ENCODE data around the gene RHO. TPM values are rescaled to one million over a fixed set of nuclear protein-coding genes. Genes with fewer than 3 reads are reported as not detected.

RHO gene
- total and polyA plus RNA-seq, 2 experiments from 2014 or later, result 0.19 TPM; not detected in 1

DNA sequence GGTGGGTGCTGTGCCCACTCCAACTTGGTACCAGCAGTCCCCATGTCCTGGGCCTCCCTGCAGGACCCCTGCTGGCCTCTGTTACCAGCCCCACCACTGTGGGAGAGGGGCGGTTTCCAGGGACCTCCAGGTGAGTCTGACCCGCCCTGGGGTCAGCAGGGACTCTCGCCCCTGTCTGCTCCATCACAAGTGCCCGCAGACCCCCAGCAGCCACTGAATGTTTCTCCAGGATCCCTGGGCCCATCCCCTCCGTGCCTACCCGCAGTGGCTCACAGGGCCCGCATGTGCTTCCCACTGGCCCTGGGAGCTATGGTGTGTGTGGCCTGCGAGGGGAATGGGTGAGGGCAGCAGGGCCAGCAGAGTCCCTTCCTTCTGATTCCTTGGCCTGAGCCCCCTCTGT is 9.9 kb upstream of the RHO start:
- TF ChIP-seq, protein P1, sequence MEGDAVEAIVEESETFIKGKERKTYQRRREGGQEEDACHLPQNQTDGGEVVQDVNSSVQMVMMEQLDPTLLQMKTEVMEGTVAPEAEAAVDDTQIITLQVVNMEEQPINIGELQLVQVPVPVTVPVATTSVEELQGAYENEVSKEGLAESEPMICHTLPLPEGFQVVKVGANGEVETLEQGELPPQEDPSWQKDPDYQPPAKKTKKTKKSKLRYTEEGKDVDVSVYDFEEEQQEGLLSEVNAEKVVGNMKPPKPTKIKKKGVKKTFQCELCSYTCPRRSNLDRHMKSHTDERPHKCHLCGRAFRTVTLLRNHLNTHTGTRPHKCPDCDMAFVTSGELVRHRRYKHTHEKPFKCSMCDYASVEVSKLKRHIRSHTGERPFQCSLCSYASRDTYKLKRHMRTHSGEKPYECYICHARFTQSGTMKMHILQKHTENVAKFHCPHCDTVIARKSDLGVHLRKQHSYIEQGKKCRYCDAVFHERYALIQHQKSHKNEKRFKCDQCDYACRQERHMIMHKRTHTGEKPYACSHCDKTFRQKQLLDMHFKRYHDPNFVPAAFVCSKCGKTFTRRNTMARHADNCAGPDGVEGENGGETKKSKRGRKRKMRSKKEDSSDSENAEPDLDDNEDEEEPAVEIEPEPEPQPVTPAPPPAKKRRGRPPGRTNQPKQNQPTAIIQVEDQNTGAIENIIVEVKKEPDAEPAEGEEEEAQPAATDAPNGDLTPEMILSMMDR (IDR thresholded peaks at IDR 0.05; ENCODE audit: poor library complexity), result no peak
- no peak for TF ChIP-seq EZH2 (IDR thresholded peaks at IDR 0.05; ENCODE audit: borderline replicate concordance)
- no peak for TF ChIP-seq EZH2phosphoT487 (IDR thresholded peaks at IDR 0.05; ENCODE audit: low read depth, severe bottlenecking, unreplicated experiment)
- Histone ChIP-seq H3K4me2 (no peak overlapping the region), H2AFZ (no peak overlapping the region), H4K20me1 (ENCODE audit: insufficient read depth, poor library complexity, severe bottlenecking) (no peaks in the 10 kb centered on the region), H3K27ac (no peak overlapping the region), H3K9me2 (replicated peaks; ENCODE audit: insufficient read depth) (no peaks in the 10 kb centered on the region), H3K27me3 (no peaks in the 10 kb centered on the region), H3K36me3 (replicated peaks; ENCODE audit: insufficient read depth, low read depth) (no peaks in the 10 kb centered on the region), H3K4me1 (ENCODE audit: insufficient read depth) (no peaks in the 10 kb centered on the region), H3K79me2 (no peaks in the 10 kb centered on the region), H3K9me3 (ENCODE audit: low read depth) (no peaks in the 10 kb centered on the region), H3K4me3 (no peak overlapping the region)
- WGBS (ENCODE audit: low lambda C conversion rate, missing lambda C conversion rate), result 95% methylated on average over 8 of the region's 8 CpGs
- DNase-seq (ENCODE audit: low spot score), result no peak

DNA sequence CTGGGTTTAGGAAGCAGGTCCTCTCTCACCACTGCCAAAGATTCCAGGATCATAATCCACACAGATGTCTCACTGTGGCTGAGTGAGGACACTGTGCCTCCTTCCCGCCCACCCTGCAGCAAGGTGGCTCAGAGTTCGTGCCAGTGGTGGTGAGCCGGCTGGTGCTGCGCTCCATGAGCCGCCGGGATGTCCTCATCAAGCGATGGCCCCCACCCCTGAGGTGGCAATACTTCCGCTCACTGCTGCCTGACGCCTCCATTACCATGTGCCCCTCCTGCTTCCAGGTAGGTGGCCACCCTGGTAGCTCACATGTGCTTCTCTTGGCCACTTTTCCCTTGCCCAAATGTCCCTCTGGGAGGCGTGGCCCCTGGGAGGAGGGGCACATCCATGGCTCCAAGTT is 9.0 kb upstream of the RHO start:
- WGBS (ENCODE audit: low lambda C conversion rate, missing lambda C conversion rate), result 92% methylated on average over 10 of the region's 10 CpGs
- Histone ChIP-seq H3K79me2 (no peaks in the 10 kb centered on the region), H3K4me2 (no peak overlapping the region), H3K36me3 (replicated peaks; ENCODE audit: insufficient read depth, low read depth) (no peaks in the 10 kb centered on the region), H3K9me3 (ENCODE audit: low read depth) (no peaks in the 10 kb centered on the region), H3K9me2 (replicated peaks; ENCODE audit: insufficient read depth) (no peaks in the 10 kb centered on the region), H2AFZ (no peak overlapping the region), H4K20me1 (ENCODE audit: insufficient read depth, poor library complexity, severe bottlenecking) (no peaks in the 10 kb centered on the region), H3K4me1 (ENCODE audit: insufficient read depth) (no peaks in the 10 kb centered on the region), H3K27ac (no peak overlapping the region), H3K27me3 (no peaks in the 10 kb centered on the region), H3K4me3 (no peak overlapping the region)
- DNase-seq (ENCODE audit: low spot score), result no peak
- no peak for TF ChIP-seq EZH2 (IDR thresholded peaks at IDR 0.05; ENCODE audit: borderline replicate concordance)

DNA sequence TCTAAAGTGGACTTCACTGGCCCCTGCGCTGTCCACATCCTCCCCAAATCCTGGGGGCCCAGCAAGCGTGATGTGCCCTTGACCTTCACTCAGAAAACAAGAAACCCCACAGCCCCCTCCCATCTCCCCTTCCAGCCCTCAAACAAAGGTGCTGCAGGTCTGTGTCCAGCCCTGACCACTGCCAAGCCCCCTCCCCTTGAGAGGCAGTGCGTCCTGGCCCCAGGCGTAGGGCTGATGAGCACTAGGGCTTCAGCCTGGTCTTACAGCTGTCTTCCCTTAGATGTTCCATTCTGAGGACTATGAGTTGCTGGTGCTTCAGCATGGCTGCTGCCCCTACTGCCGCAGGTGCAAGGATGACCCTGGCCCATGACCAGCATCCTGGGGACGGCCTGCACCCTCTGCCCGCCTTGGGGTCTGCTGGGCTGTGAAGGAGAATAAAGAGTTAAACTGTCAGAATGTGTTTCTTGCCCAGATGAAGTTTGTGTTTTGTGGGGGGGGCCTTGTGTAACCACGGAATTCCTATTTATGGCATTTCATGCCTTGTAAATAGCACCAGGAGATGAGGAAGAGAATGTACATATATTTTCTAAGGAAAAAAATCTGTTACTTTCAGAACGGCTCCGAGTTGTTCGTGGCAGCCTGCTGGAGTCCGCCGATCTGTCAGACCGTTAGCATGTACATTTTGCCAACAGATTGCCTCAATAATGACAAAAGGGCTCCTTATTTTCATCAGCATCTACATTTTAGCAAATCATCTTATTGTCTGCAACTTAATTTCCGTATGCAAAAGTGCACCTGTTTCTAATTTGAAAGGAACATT is 8.3 kb upstream of the RHO start:
- TF ChIP-seq, protein P1 (IDR thresholded peaks at IDR 0.05; ENCODE audit: poor library complexity), result no peak
- no peak for TF ChIP-seq EZH2 (IDR thresholded peaks at IDR 0.05; ENCODE audit: borderline replicate concordance)
- TF ChIP-seq EZH2phosphoT487 (IDR thresholded peaks at IDR 0.05; ENCODE audit: low read depth, severe bottlenecking, unreplicated experiment), result no peak
- H3K4me3 ChIP-seq, result no peak overlapping the region
- H3K9me3 ChIP-seq (ENCODE audit: low read depth), result no peaks in the 10 kb centered on the region
- H4K20me1 ChIP-seq (ENCODE audit: insufficient read depth, poor library complexity, severe bottlenecking), result no peaks in the 10 kb centered on the region
- H3K9me2 ChIP-seq (replicated peaks; ENCODE audit: insufficient read depth), result no peaks in the 10 kb centered on the region
- no peaks in the 10 kb centered on the region for H3K79me2 ChIP-seq
- DNase-seq (ENCODE audit: low spot score), result no peak
- no peaks in the 10 kb centered on the region for H3K27me3 ChIP-seq
- 81% methylated on average over 15 of the region's 15 CpGs for WGBS (ENCODE audit: low lambda C conversion rate, missing lambda C conversion rate)
- no peaks in the 10 kb centered on the region for H3K36me3 ChIP-seq (replicated peaks; ENCODE audit: insufficient read depth, low read depth)
- H3K4me2 ChIP-seq, result no peak overlapping the region
- H3K4me1 ChIP-seq (ENCODE audit: insufficient read depth), result no peaks in the 10 kb centered on the region
- no peak overlapping the region for H2AFZ ChIP-seq
- no peak overlapping the region for H3K27ac ChIP-seq

- no peaks in the 10 kb centered on the region for H3K9me2 ChIP-seq (replicated peaks; ENCODE audit: insufficient read depth)
- H3K4me3 ChIP-seq, result no peak overlapping the region
- no peaks in the 10 kb centered on the region for H3K79me2 ChIP-seq
- H3K9me3 ChIP-seq (ENCODE audit: low read depth), result no peaks in the 10 kb centered on the region
- H2AFZ ChIP-seq, result no peak overlapping the region
- no peak for DNase-seq (ENCODE audit: low spot score)
- 87% methylated on average over 4 of the region's 4 CpGs for WGBS (ENCODE audit: low lambda C conversion rate, missing lambda C conversion rate)
- no peaks in the 10 kb centered on the region for H4K20me1 ChIP-seq (ENCODE audit: insufficient read depth, poor library complexity, severe bottlenecking)
- H3K4me2 ChIP-seq, result no peak overlapping the region
- no peaks in the 10 kb centered on the region for H3K36me3 ChIP-seq (replicated peaks; ENCODE audit: insufficient read depth, low read depth)
- H3K4me1 ChIP-seq (ENCODE audit: insufficient read depth), result no peaks in the 10 kb centered on the region
- no peak overlapping the region for H3K27ac ChIP-seq
- H3K27me3 ChIP-seq, result no peaks in the 10 kb centered on the region
- TF ChIP-seq EZH2 (IDR thresholded peaks at IDR 0.05; ENCODE audit: borderline replicate concordance), result no peak
- TF ChIP-seq, protein P1 (IDR thresholded peaks at IDR 0.05; ENCODE audit: poor library complexity), result no peak
- no peak for TF ChIP-seq EZH2phosphoT487 (IDR thresholded peaks at IDR 0.05; ENCODE audit: low read depth, severe bottlenecking, unreplicated experiment)
Observed at GRCh38 chr3:129520960-129521359, 7.5 kb upstream of the RHO start.
